IPS-18c (cell line): Measurements from ENCODE around the gene MAP7.

Experiments
- H3K4me3 ChIP-seq: 2 replicates; pipeline ENCODE4 v1.7.0; 2013; ENCODE audit warnings: low read depth, mild to moderate bottlenecking, low read length, moderate library complexity; ENCODE audit not compliant: insufficient read depth
- H3K9me3 ChIP-seq: one replicate; pipeline ENCODE4 v1.6.1; 2013; ENCODE audit warnings: mild to moderate bottlenecking, low read length, moderate library complexity; ENCODE audit not compliant: control insufficient read depth, insufficient read depth

Gene MAP7

GRCh38 chr6:136568129-136568528 is 17.9 kb upstream of the MAP7 start:
- Histone ChIP-seq H3K9me3 (peaks cover 8% of the 10 kb centered on the region), H3K4me3 (no peak overlapping the region)

DNA sequence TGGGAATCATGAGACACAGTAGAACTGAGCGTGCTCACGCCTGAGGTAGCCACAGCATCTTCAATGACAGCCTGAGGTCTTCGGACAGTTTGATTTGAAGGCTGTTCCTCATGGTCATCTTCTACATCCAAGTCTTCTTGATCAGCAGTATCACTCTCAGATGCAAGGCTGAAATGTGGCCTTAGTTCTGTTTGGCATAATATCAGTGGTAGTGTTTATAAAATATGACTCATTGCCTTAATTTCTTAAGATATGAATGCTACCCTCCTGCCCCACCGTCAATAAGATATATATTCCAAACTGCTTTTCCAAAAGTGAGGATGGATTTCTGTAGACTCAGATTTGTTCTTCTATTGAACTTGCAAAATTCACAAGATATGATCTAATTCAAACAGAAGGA is 17.5 kb upstream of the MAP7 start:
- H3K4me3 ChIP-seq: no peak overlapping the region
- peaks cover 8% of the 10 kb centered on the region for H3K9me3 ChIP-seq

- H3K9me3 ChIP-seq: peaks cover 8% of the 10 kb centered on the region
- no peak overlapping the region for H3K4me3 ChIP-seq
Measured at GRCh38 chr6:136566851-136567250, 16.6 kb upstream of the MAP7 start.

GRCh38 chr6:136566007-136566487 is 15.8 kb upstream of the MAP7 start:
- H3K9me3 ChIP-seq: peaks cover 7% of the 10 kb centered on the region
- H3K4me3 ChIP-seq: no peak overlapping the region

DNA sequence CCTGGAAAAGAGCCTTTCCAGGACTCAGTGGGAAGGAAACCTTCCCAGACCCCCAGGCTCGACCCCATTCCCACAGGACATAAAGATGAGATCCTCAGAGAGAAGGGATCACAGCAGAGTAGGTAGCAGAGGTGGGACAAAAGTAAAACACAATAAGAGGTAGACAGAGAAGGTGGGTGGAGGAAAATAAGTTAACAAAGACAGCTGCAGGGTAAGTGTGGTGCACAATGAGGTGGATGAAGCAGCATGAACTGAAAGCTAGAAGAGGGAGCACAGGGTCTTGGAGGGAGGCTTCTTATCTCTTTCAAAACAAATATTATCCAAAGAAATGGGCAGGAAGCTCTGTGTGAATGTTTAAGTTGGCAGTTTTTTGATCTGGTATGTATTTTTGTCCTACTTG is 14.0 kb upstream of the MAP7 start:
- Histone ChIP-seq H3K9me3 (no peaks in the 10 kb centered on the region), H3K4me3 (no peak overlapping the region)

DNA sequence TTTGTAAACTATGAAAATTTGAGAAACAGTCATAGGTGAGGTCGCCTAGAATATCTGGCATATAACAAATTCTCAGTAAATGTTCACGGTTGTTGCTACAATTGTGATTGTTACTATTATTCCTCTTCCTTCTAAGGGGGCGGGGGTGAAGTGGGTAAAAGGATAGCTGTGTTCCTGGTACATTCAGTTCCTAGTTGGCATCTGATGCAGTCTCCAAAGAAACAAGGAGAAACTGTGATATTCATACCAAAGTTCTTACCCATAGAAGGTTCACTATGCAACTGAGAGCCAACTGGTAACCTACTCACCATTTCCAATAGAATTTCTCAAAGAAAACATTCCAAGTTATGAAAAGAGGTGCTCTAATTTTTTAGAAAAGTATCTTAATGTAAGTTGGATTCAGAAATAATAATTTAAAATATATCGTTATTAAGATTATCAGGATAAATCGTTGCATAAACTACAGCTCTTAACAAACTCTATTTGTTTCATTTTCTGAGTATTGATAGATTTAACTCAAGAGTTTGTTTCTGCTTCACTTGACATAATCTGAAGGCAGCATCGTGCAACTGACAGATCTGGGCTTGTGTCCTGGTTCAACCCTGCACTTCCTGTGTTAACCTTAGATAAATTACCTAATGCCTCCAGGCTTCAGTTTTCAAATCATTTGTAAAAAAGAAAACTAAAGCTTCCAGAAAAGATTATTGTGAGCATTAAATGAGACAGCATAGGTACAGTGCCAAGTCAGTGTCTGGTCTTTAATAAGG is 13.3 kb upstream of the MAP7 start:
- Histone ChIP-seq H3K4me3 (no peak overlapping the region), H3K9me3 (no peaks in the 10 kb centered on the region)

- Histone ChIP-seq H3K4me3 (no peak overlapping the region), H3K9me3 (no peaks in the 10 kb centered on the region)
Measured at GRCh38 chr6:136562211-136562610, 12.0 kb upstream of the MAP7 start.

GRCh38 chr6:136553166-136553787 is 3.1 kb upstream of the MAP7 start:
- no peak overlapping the region for H3K4me3 ChIP-seq
- H3K9me3 ChIP-seq: no peaks in the 10 kb centered on the region

- Histone ChIP-seq H3K4me3 (no peak overlapping the region), H3K9me3 (no peaks in the 10 kb centered on the region)
Measured at GRCh38 chr6:136552054-136552453, 1.8 kb upstream of the MAP7 start.

DNA sequence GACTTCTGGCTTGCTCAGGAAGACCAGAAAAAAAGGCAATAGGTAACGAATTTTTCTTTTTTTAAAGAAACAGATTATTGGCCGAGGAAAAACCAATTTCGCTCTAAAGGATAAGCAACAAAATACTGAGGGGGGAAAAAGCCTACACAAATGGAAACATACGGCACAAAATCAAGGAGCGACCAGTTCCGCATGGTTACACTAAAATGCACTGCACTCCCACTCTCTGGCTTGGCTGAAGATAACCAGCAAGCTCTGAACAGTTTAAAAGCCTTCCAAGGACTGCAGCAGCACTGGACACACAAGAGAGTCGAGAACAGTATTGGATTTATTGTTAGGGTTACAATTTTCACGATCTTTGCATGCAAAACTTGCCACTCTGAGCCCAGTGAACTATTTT is 881 bp upstream of the MAP7 start:
- peak overlapping the region; percentile 84 for H3K4me3 ChIP-seq
- no peaks in the 10 kb centered on the region for H3K9me3 ChIP-seq

DNA sequence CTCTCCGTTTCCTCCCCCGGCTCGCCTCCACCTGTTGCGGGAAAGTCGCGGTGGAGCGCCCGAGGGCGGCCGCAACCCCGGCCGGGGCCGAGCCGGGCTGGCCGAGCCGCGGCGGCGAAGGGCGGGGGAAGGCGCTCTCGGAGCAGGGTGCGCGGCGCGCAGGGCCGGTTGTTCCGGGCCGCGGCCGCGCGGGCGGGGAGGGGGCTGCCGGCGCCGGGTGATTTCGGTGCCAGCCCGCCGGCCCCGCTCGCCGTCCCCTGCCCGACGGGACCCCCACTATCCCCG is 235 bp downstream of the MAP7 start:
- peak overlapping the region; percentile 84 for H3K4me3 ChIP-seq
- H3K9me3 ChIP-seq: no peaks in the 10 kb centered on the region

DNA sequence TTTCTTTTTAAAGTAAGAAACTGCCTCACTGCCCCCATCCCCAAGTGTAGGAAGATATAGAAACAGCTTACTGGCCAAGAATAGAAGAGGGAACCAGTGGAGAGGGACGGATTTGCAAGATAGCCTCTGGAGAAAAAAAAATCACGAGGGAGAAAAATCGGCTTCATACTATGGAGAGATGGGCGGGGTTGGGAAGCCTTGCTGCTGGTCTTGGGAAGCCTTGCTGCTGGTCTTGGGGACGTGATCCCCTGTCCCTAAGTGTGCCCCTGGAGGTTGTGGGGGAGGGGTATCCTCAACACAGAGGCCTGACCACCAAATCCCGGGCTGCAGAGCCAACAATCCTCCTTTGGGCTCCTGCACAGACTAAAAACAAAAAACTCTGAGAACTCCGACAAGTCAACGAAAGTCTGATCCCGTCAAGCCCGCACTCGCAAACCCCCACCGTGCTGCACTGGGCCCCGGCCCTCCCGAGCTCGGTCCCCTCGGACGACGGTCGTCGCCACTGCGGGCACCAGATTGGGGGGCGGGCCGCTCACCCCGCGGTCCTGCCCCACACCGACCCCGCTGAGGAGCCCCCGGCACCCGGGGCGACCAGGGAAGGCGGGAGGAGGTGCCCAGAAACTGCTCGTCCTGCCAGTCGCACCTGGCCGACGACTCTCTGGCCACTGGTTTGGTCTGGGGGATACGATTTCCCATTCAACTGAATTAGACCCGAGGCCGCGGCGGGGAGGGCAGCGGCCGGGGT is 750 bp downstream of the MAP7 start:
- Histone ChIP-seq H3K4me3 (peak overlapping the region; percentile 84), H3K9me3 (no peaks in the 10 kb centered on the region)

- no peaks in the 10 kb centered on the region for H3K9me3 ChIP-seq
- H3K4me3 ChIP-seq: peak overlapping the region; percentile 84
Measured at GRCh38 chr6:136548582-136549299, 1.5 kb downstream of the MAP7 start.

DNA sequence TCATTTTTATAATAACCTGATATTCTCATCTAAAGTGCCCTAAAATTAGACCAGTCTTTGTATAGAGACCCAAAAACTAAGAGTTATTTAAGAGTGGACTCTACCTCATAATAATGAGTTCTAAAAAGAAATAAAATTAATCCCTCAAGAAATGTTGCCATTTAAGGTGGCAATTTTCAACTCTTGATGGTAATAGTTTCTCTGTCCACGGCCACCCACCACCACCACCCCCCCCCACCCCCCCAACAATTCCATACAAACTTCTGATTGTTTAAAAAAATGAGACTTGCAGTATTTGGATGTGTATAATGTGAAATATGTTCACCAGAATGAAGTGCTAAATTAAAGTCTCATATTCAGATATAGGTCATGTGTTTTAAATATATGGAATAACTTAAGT is 2.4 kb downstream of the MAP7 start:
- no peaks in the 10 kb centered on the region for H3K9me3 ChIP-seq
- H3K4me3 ChIP-seq: no peak overlapping the region

- Histone ChIP-seq H3K4me3 (no peak overlapping the region), H3K9me3 (no peaks in the 10 kb centered on the region)
Measured at GRCh38 chr6:136547336-136547735, 2.9 kb downstream of the MAP7 start.

DNA sequence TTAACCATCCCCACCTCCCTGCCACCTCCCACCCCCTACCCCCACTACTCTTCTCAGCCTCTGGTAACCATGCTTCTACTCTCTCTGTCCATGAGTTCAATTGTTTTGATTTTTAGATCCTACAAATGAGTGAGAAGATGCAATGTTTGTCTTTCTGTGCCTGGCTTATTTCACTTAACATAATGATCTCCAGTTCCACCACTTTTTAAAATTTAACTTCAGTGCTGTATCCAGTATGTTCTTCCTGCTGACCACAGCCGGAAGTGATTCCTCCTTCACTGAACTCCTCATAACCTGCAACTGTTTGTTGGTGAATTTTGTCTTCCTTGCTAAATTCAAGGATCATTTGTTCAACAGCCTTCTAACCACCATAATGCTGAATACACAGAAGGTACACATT is 3.9 kb downstream of the MAP7 start:
- no peak overlapping the region for H3K4me3 ChIP-seq
- H3K9me3 ChIP-seq: no peaks in the 10 kb centered on the region

DNA sequence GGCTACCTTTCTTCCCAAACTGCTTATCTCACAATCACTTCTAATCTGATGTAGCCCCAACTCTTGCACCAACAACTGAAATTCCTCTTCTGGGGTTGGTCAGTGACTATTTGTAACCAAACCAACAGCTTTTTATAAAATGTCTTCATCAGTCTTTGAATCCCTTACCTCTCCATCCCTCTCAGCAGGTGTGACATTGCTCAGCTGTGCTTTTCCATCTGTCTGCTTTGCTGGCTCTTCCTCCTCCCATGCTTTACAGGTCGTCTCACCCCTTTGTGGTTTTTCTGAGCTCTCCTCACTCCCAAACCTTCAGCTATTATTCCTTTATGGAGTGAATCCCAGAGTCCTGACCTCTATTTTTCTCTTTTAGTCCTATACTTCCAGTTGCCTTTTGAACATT is 5.9 kb downstream of the MAP7 start:
- no peak overlapping the region for H3K4me3 ChIP-seq
- H3K9me3 ChIP-seq: no peaks in the 10 kb centered on the region

DNA sequence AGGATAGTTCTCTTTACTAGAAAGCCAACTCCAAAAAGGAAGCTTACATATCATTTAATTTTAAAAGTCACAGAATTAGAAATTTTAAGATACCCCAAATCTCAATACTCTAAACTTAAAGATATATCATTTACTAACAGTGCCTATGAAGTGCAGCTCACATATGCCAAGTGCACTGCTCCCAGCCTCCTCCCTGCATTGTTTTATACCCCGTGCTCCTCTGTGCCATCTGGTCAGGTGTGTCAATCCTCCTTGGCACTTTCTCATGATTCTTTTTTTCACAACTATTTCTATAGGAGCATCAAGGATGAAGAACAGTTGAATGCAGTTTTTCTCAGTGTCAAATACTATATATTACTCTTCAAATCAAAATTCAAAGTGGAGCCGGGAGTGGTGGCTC is 8.8 kb downstream of the MAP7 start:
- Histone ChIP-seq H3K4me3 (no peak overlapping the region), H3K9me3 (no peaks in the 10 kb centered on the region)
